ENCODE measurements around the gene FCF1.
A peak's percentile ranks its signal among the peaks of the same experiment; 100 is the strongest.

Gene FCF1

DNA sequence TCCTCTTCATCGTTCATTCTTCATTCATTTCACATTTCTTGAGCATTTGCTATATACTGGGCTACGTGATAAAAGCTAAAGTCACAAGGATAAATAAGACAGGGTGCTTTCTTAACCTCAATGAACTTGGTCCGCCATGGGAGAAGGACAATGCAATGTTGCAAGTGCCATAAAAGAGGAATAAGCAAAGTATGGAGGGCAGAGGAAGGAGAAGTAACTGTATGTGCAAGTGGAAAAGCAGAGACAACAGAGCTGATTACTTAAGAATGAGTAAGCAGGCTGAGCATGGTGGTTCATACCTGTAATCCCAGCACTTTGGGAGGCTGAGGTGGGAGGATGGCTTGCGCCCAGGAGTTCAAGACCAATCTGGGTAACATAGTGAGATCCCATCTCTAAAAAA is 14.5 kb upstream of the FCF1 start:
- no peak overlapping the region for H3K4me3 ChIP-seq (ENCODE audit: low read depth, low read length)
- TF ChIP-seq, protein P1, sequence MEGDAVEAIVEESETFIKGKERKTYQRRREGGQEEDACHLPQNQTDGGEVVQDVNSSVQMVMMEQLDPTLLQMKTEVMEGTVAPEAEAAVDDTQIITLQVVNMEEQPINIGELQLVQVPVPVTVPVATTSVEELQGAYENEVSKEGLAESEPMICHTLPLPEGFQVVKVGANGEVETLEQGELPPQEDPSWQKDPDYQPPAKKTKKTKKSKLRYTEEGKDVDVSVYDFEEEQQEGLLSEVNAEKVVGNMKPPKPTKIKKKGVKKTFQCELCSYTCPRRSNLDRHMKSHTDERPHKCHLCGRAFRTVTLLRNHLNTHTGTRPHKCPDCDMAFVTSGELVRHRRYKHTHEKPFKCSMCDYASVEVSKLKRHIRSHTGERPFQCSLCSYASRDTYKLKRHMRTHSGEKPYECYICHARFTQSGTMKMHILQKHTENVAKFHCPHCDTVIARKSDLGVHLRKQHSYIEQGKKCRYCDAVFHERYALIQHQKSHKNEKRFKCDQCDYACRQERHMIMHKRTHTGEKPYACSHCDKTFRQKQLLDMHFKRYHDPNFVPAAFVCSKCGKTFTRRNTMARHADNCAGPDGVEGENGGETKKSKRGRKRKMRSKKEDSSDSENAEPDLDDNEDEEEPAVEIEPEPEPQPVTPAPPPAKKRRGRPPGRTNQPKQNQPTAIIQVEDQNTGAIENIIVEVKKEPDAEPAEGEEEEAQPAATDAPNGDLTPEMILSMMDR (IDR thresholded peaks at IDR 0.05; ENCODE audit: low read depth, low read length): no peak

GRCh38 chr14:74702293-74702692 is 10.7 kb upstream of the FCF1 start:
- TF ChIP-seq, protein P1 (IDR thresholded peaks at IDR 0.05; ENCODE audit: low read depth, low read length): no peak
- H3K4me3 ChIP-seq (ENCODE audit: low read depth, low read length): no peak overlapping the region

- H3K4me3 ChIP-seq (ENCODE audit: low read depth, low read length): no peak overlapping the region
- TF ChIP-seq, protein P1 (IDR thresholded peaks at IDR 0.05; ENCODE audit: low read depth, low read length): no peak
Observed at GRCh38 chr14:74703043-74703442, 9.9 kb upstream of the FCF1 start.

- H3K4me3 ChIP-seq (ENCODE audit: low read depth, low read length): no peak overlapping the region
- TF ChIP-seq, protein P1 (IDR thresholded peaks at IDR 0.05; ENCODE audit: low read depth, low read length): no peak
Observed at GRCh38 chr14:74704656-74705055, 8.3 kb upstream of the FCF1 start.

DNA sequence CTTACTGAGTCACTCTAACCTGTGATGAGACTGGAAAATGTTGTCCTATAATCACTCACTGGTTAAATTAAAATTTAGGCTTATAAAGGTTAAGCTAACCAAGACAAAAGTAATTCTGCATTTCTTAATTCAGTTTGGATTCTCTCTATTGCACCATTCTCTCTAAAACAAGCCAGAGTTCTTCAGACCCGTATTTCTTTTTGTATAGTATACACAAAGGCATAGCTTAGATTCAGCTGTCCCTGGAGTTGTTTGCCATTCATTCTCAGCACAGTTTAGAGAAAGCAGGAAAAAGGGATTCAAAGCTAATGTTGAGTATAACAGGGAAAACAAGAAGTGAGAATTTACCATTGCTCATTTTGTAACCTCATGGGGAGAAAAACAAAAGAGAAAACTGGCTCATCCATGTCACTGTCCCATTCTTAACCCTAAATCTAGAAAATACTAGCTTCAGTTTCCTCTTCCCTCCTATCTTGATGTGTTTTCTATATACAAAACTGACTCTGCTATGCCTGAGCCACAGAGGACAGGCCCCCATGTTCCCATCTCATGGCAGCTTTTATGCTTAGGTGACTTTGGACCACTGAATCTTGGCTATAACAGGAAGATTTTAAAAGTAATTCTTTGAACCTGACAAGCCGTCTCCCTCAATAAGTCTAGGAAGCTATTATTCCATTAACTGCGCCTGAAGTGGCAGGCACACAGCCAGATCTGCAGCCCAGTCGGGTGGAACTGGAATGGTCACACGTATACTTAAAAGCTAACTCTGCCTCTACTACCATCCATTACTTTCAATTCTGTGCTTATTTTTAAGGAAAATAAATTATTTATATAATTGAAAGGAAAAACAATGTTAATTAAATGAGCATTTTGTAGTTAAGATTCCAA is 7.1 kb upstream of the FCF1 start:
- TF ChIP-seq, protein P1 (IDR thresholded peaks at IDR 0.05; ENCODE audit: low read depth, low read length): no peak

GRCh38 chr14:74710480-74710879 is 2.5 kb upstream of the FCF1 start:
- no peak overlapping the region for H3K4me3 ChIP-seq (ENCODE audit: low read depth, low read length)
- TF ChIP-seq, protein P1 (IDR thresholded peaks at IDR 0.05; ENCODE audit: low read depth, low read length): no peak

More for the DNA sequence above, 7.1 kb upstream of the FCF1 start:
- H3K4me3 ChIP-seq (ENCODE audit: low read depth, low read length): no peak overlapping the region

DNA sequence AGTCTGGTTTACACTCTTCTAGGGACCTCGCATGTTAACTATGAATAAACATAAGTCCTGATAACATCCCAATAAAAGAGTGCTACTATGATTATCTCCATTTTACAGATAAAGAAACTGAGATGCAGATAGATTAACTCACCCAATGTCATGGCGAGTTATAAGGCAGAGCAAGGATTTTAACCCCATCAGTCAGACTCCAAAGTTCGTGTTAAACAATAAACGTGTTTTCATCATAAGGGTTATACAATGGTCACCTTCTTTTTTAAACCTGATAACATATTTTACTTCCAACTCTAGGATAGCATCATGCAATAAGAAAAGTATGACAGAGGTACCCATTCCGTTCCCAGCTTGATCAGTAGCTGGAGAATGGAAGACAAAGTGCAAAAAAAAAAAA is 1.3 kb upstream of the FCF1 start:
- TF ChIP-seq, protein P1 (IDR thresholded peaks at IDR 0.05; ENCODE audit: low read depth, low read length): no peak
- peak overlapping the region; percentile 100 for H3K4me3 ChIP-seq (ENCODE audit: low read depth, low read length)
